Type B pancreatic cell (in vitro differentiated cells): ENCODE measurements around the gene STAP2. TPM values are rescaled to one million over a fixed set of nuclear protein-coding genes. Genes with fewer than 3 reads are reported as not detected.
A peak's percentile ranks its signal among the peaks of the same experiment; 100 is the strongest.
"Not testable (repeated sequence)": the region's sequence is repeated elsewhere in the genome, so short reads cannot be mapped to it uniquely, and the experiment has no call there.

ENCODE experiments used
- DNase-seq: peaks from one replicate; pipeline ENCODE4 v3.0.0; 2021; ENCODE audit warnings: mixed read lengths; ENCODE audit not compliant: unreplicated experiment; ENCODE audit errors: extremely low spot score
- H3K27ac Mint-ChIP-seq: 2 replicates; pipeline ENCODE4 v1.8.0; 2021; ENCODE audit warnings: mild to moderate bottlenecking, mixed read lengths
- H3K27me3 Mint-ChIP-seq: 2 replicates; pipeline ENCODE4 v1.8.0; 2021; ENCODE audit warnings: mixed read lengths
- H3K36me3 Mint-ChIP-seq: 2 replicates; pipeline ENCODE4 v1.8.0; 2021; ENCODE audit warnings: mixed read lengths
- H3K4me1 Mint-ChIP-seq: one replicate; pipeline ENCODE4 v1.8.0; 2021; ENCODE audit warnings: mixed read lengths; ENCODE audit not compliant: unreplicated experiment
- H3K4me3 Mint-ChIP-seq: 2 replicates; pipeline ENCODE4 v1.8.0; 2021; ENCODE audit warnings: mild to moderate bottlenecking, mixed read lengths
- H3K9me3 Mint-ChIP-seq: 2 replicates; pipeline ENCODE4 v1.8.0; 2021; ENCODE audit warnings: mixed read lengths
- CTCF ChIP-seq: fragments of 200-600 bp; sonication (generic); conservative IDR thresholded peaks from 2 replicates; pipeline ENCODE4 v1.5.0; 2021; ENCODE audit warnings: antibody characterized with exemption, mild to moderate bottlenecking
- total RNA-seq: library from RNA; stranded (reverse); gene quantifications from 2 replicates; pipeline ENCODE4 v1.2.1, GENCODE V29; 2021; ENCODE audit warnings: low replicate concordance

The STAP2 gene
- total RNA-seq, 1 donor from 2014 or later = 42.5 TPM

- no peak for DNase-seq
- Mint-ChIP-seq H3K36me3 (no peaks in the 10 kb centered on the region), H3K4me3 (peak overlapping the region; percentile 80), H3K9me3 (no peaks in the 10 kb centered on the region), H3K4me1 (no peaks in the 10 kb centered on the region), H3K27ac (no peak overlapping the region), H3K27me3 (peaks cover 55% of the 10 kb centered on the region)
- TF ChIP-seq CTCF = no peak
Measured at GRCh38 chr19:4279530-4280422, 58.9 kb downstream of the STAP2 start.

DNA sequence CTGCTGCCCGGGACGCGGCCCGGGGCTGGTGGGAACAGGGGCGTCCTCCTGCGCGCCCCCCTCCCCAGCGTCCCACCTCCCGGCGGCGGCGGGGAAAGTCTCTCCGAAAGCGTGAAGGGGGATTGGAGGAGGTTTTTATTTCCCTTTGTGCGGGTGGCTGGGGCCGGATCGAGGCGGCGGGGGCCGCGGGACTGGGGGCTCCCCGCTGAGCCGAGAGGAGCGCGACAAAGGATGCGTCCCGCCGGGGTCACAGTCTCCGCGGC is 59.4 kb downstream of the STAP2 start:
- no peak overlapping the region for H3K4me3 Mint-ChIP-seq
- no peak for DNase-seq
- H3K27ac Mint-ChIP-seq = no peak overlapping the region
- H3K27me3 Mint-ChIP-seq = peaks cover 50% of the 10 kb centered on the region
- no peaks in the 10 kb centered on the region for H3K4me1 Mint-ChIP-seq
- no peaks in the 10 kb centered on the region for H3K36me3 Mint-ChIP-seq
- no peaks in the 10 kb centered on the region for H3K9me3 Mint-ChIP-seq
- TF ChIP-seq CTCF = no peak

GRCh38 chr19:4278419-4279266 is 60.0 kb downstream of the STAP2 start, which contains the start of gene SHD:
Gene SHD (plus strand): TSS chr19:4279266. CDS start chr19:4280064, 798 bp downstream.
- Mint-ChIP-seq H3K27ac (no peak within 1 kb of the TSS), H3K27me3 (peaks cover 50% of the 10 kb centered on the region)
- no peak for DNase-seq

DNA sequence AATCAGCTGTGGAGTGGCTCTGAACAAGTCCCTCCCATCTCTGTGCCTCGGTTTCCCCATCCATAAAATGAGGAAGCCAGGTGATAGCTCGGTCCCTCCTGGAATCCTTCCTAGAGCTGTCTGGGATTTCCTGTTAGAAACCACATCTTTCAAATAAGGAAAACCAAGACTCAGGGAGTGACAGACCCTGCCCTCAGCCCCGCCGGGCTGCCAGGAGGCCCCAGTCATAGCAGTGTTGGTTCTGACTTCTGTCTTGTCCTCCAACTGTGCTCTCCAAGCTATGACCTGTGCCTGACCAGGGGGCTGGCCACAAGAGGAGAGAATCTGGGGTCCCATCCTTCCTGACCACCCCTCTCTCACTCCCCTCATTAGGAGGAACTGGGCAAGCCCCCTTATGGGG is 60.6 kb downstream of the STAP2 start:
- Mint-ChIP-seq H3K27ac (no peak overlapping the region), H3K36me3 (no peaks in the 10 kb centered on the region), H3K27me3 (peaks cover 46% of the 10 kb centered on the region), H3K4me1 (no peaks in the 10 kb centered on the region), H3K4me3 (peak overlapping the region; percentile 52), H3K9me3 (no peaks in the 10 kb centered on the region)
- TF ChIP-seq CTCF = no peak
- DNase-seq = no peak

More at GRCh38 chr19:4278419-4279266, 60.0 kb downstream of the STAP2 start, which contains the start of gene SHD:
- no peak for TF ChIP-seq CTCF
- no peaks in the 10 kb centered on the region for H3K9me3 Mint-ChIP-seq
- H3K4me3 Mint-ChIP-seq = peak within 1 kb of the TSS; percentile 85
- H3K36me3 Mint-ChIP-seq = no peaks in the 10 kb centered on the region
- no peaks in the 10 kb centered on the region for H3K4me1 Mint-ChIP-seq

DNA sequence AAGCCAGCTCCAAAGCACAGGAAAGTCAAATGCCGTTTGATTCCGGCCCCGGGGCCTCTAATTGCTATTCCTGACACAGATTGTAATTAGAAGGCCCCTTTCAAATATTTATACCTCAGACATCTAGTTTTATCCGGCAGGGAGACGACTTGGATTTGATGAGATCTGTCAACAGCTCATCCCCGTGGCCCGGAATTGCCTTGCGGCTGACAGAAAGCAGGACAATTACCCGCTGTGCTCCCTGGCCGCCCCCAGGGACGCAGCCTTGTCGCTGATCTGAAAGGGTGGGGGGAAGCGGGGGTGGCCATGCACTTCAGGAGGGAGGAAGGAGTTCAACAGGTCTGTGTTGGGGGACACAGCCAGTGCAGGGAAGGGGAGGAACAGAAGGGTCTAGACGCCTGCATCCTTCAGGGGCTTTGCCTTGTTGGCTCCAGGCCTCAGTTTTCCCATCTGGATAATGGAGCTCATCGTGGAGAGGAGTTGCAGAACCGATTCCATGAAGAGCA is 61.4 kb downstream of the STAP2 start:
- no peaks in the 10 kb centered on the region for H3K36me3 Mint-ChIP-seq
- no peaks in the 10 kb centered on the region for H3K9me3 Mint-ChIP-seq
- TF ChIP-seq CTCF = no peak
- peaks cover 43% of the 10 kb centered on the region for H3K27me3 Mint-ChIP-seq
- H3K4me3 Mint-ChIP-seq = peak overlapping the region; percentile 64
- peak overlapping the region; percentile 31 for H3K27ac Mint-ChIP-seq
- DNase-seq = no peak
- no peaks in the 10 kb centered on the region for H3K4me1 Mint-ChIP-seq

- not testable (repeated sequence) for H3K4me1 Mint-ChIP-seq, H3K36me3 Mint-ChIP-seq, H3K4me3 Mint-ChIP-seq, H3K27ac Mint-ChIP-seq, H3K9me3 Mint-ChIP-seq, DNase-seq
- peaks cover 18% of the 10 kb centered on the region for H3K27me3 Mint-ChIP-seq
Measured at GRCh38 chr19:4274321-4274686, 64.3 kb downstream of the STAP2 start.
